Liver (tissue), 9 donors: ENCODE results near the gene PCDH9. TPM values are rescaled to one million over a fixed set of nuclear protein-coding genes. Genes with fewer than 3 reads are reported as not detected.

Experiments used
- DNase-seq: peaks from one replicate; pipeline ENCODE4 v3.0.0-alpha.2; 2017; ENCODE audit warnings: low spot score
- H3K27ac ChIP-seq, 2 donors: one replicate each; pipeline ENCODE4 v1.7.0; 2013; ENCODE audit warnings: inconsistent platforms in 2 of 2, low read length in 2 of 2, control low read depth in 1 of 2, low read depth in 1 of 2, mild to moderate bottlenecking in 1 of 2
- H3K27me3 ChIP-seq, 4 donors: one replicate each; pipeline versions ENCODE4 v1.6.1 to v1.7.0; 2013; ENCODE audit warnings: low read length in 3 of 4, inconsistent platforms in 1 of 4, mild to moderate bottlenecking in 1 of 4, moderate library complexity in 1 of 4; ENCODE audit not compliant: control insufficient read depth in 4 of 4, insufficient read depth in 4 of 4
- H3K36me3 ChIP-seq, 4 donors: one replicate each; pipeline versions ENCODE4 v1.6.1 to v1.7.0; 2013; ENCODE audit warnings: low read length in 3 of 4, mild to moderate bottlenecking in 3 of 4, low read depth in 1 of 4, moderate library complexity in 1 of 4; ENCODE audit not compliant: control insufficient read depth in 4 of 4, insufficient read depth in 3 of 4
- H3K4me1 ChIP-seq, 4 donors: one replicate each; pipeline versions ENCODE4 v1.6.1 to v1.7.0; 2013; ENCODE audit warnings: low read length in 3 of 4, mild to moderate bottlenecking in 3 of 4, moderate library complexity in 1 of 4; ENCODE audit not compliant: control insufficient read depth in 4 of 4, insufficient read depth in 4 of 4
- H3K4me3 ChIP-seq, 3 donors: one replicate each; pipeline versions ENCODE4 v1.6.1 to v1.7.0; 2013; ENCODE audit warnings: low read length in 3 of 3, control low read depth in 1 of 3, low read depth in 1 of 3, mild to moderate bottlenecking in 1 of 3
- H3K9ac ChIP-seq, 2 donors: one replicate each; pipeline ENCODE4 v1.7.0; 2013; ENCODE audit warnings: low read length in 2 of 2, mild to moderate bottlenecking in 2 of 2, moderate library complexity in 2 of 2, control low read depth in 1 of 2, low read depth in 1 of 2
- H3K9me3 ChIP-seq, 4 donors: one replicate each; pipeline versions ENCODE4 v1.6.1 to v1.7.0; 2013; ENCODE audit warnings: low read length in 3 of 4; ENCODE audit not compliant: control insufficient read depth in 4 of 4
- ATF3 ChIP-seq: IDR thresholded peaks from 2 replicates; pipeline ENCODE4 v1.6.1; 2016; ENCODE audit warnings: antibody characterized with exemption
- EGR1 ChIP-seq, 2 donors: IDR thresholded peaks; 2 replicates each; pipeline ENCODE4 v1.6.1; 2016 to 2018; ENCODE audit warnings: antibody characterized with exemption in 2 of 2, low read depth in 2 of 2
- FOXA1 ChIP-seq: IDR thresholded peaks from 2 replicates; pipeline ENCODE4 v1.6.1; 2016; ENCODE audit warnings: antibody characterized with exemption
- FOXA2 ChIP-seq: IDR thresholded peaks from 2 replicates; pipeline ENCODE4 v1.6.1; 2016; ENCODE audit warnings: antibody characterized with exemption
- GABPA ChIP-seq, 2 donors: IDR thresholded peaks in 1 of 2; conservative IDR thresholded peaks in 1 of 2; 2 replicates each; pipeline ENCODE4 v1.6.1; 2016; ENCODE audit warnings: antibody characterized with exemption in 2 of 2, mild to moderate bottlenecking in 1 of 2, moderate library complexity in 1 of 2
- HNF4A ChIP-seq, 2 donors: conservative IDR thresholded peaks; 2 replicates each; pipeline ENCODE4 v1.6.1; 2016; ENCODE audit warnings: antibody characterized with exemption in 2 of 2, mild to moderate bottlenecking in 2 of 2
- HNF4G ChIP-seq: IDR thresholded peaks from 2 replicates; pipeline ENCODE4 v1.6.1; 2016; ENCODE audit warnings: antibody characterized with exemption
- JUND ChIP-seq, 2 donors: IDR thresholded peaks; 2 replicates each; pipeline ENCODE4 v1.6.1; 2016; ENCODE audit warnings: antibody characterized with exemption in 2 of 2
- NR2F2 ChIP-seq: IDR thresholded peaks from 2 replicates; pipeline ENCODE4 v1.6.1; 2016; ENCODE audit warnings: antibody characterized with exemption
- RAD21 ChIP-seq, 2 donors: IDR thresholded peaks; 2 replicates each; pipeline ENCODE4 v1.6.1; 2016; ENCODE audit warnings: antibody characterized with exemption in 2 of 2, mild to moderate bottlenecking in 2 of 2
- SP1 ChIP-seq: IDR thresholded peaks from 2 replicates; pipeline ENCODE4 v1.6.1; 2018; ENCODE audit warnings: antibody characterized with exemption, mild to moderate bottlenecking
- TAF1 ChIP-seq: conservative IDR thresholded peaks from 2 replicates; pipeline ENCODE4 v1.6.1; 2016; ENCODE audit warnings: antibody characterized with exemption, mild to moderate bottlenecking
- YY1 ChIP-seq: IDR thresholded peaks from 2 replicates; pipeline ENCODE4 v1.6.1; 2016; ENCODE audit warnings: antibody characterized with exemption, mild to moderate bottlenecking
- ZBTB33 ChIP-seq: IDR thresholded peaks from 2 replicates; pipeline ENCODE4 v1.6.1; 2016; ENCODE audit warnings: antibody characterized with exemption
- WGBS: extraction: QIAGEN DNeasy Blood & Tissue Kit; methylation state at CpG from one replicate; pipeline ENCODE4 v1.1.7; 2013; 5-methylcytosine and 5-hydroxymethylcytosine counted together
- polyA plus RNA-seq, 2 donors: library from polyadenylated mRNA; stranded (reverse) in 1 of 2; unstranded in 1 of 2; fragments of 200-250 nt in 1 of 2; fragments of >200 nt in 1 of 2; fragmentation: Nextera tagmentation in 1 of 2; extraction: Ambion mirVana in 1 of 2; gene quantifications; one replicate each; pipeline versions ENCODE4 v1.2.1 to v1.2.3, GENCODE V29; 2013 to 2015
- total RNA-seq, 2 donors: library from RNA; depleted of rRNA; stranded (reverse); fragments of >200 nt; gene quantifications; one replicate each; pipeline ENCODE4 v1.2.3, GENCODE V29; 2014
- TF ChIP-seq, protein P1 (sequence below): IDR thresholded peaks from 2 replicates; pipeline ENCODE4 v1.6.1; 2016; ENCODE audit warnings: antibody characterized with exemption, mild to moderate bottlenecking
- TF ChIP-seq, protein P2 (sequence below): IDR thresholded peaks from 2 replicates; pipeline ENCODE4 v1.6.1; 2016; ENCODE audit warnings: antibody characterized with exemption
- TF ChIP-seq, protein P3 (sequence below): fragments of 150-350 bp; IDR thresholded peaks from 2 replicates; pipeline ENCODE4 v1.5.1; 2017; ENCODE audit warnings: improper control_type of control experiment, low read depth, low read length; ENCODE audit not compliant: missing input control
- donor health status: healthy.
- donor health status: healthy.
- donor health status: healthy.
- donor health status: healthy.
- donor health status: healthy.

Gene PCDH9
- total and polyA plus RNA-seq, 4 donors, result 0.90 to 4.0 (median 2.2) TPM

GRCh38 chr13:67146523-67147130 lies 83.5 kb downstream of the PCDH9 start (continued):
- TF ChIP-seq ZBTB33 (no peak), EGR1 (IDR thresholded peaks at IDR 0.05; ENCODE audit: low read depth in 2 of 2) (no peak), NR2F2 (no peak), HNF4G (no peak)

GRCh38 chr13:67145950-67146349 lies 84.2 kb downstream of the PCDH9 start:
- H3K27ac ChIP-seq, result no peak overlapping the region
- H3K36me3 ChIP-seq, result no peaks in the 10 kb centered on the region
- no peak for TF ChIP-seq SP1
- TF ChIP-seq EGR1 (IDR thresholded peaks at IDR 0.05; ENCODE audit: low read depth in 2 of 2), result no peak
- TF ChIP-seq, protein P1, sequence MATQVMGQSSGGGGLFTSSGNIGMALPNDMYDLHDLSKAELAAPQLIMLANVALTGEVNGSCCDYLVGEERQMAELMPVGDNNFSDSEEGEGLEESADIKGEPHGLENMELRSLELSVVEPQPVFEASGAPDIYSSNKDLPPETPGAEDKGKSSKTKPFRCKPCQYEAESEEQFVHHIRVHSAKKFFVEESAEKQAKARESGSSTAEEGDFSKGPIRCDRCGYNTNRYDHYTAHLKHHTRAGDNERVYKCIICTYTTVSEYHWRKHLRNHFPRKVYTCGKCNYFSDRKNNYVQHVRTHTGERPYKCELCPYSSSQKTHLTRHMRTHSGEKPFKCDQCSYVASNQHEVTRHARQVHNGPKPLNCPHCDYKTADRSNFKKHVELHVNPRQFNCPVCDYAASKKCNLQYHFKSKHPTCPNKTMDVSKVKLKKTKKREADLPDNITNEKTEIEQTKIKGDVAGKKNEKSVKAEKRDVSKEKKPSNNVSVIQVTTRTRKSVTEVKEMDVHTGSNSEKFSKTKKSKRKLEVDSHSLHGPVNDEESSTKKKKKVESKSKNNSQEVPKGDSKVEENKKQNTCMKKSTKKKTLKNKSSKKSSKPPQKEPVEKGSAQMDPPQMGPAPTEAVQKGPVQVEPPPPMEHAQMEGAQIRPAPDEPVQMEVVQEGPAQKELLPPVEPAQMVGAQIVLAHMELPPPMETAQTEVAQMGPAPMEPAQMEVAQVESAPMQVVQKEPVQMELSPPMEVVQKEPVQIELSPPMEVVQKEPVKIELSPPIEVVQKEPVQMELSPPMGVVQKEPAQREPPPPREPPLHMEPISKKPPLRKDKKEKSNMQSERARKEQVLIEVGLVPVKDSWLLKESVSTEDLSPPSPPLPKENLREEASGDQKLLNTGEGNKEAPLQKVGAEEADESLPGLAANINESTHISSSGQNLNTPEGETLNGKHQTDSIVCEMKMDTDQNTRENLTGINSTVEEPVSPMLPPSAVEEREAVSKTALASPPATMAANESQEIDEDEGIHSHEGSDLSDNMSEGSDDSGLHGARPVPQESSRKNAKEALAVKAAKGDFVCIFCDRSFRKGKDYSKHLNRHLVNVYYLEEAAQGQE, result no peak
- TF ChIP-seq HNF4G, result no peak
- no peak for TF ChIP-seq GABPA (IDR thresholded peaks at IDR 0.05 in 1 of 2, conservative IDR thresholded peaks at IDR 0.05 in 1 of 2)
- TF ChIP-seq JUND (IDR thresholded peaks at IDR 0.05), result no peak
- no peak for TF ChIP-seq ATF3
- TF ChIP-seq HNF4A (conservative IDR thresholded peaks at IDR 0.05), result no peak
- TF ChIP-seq, protein P2, sequence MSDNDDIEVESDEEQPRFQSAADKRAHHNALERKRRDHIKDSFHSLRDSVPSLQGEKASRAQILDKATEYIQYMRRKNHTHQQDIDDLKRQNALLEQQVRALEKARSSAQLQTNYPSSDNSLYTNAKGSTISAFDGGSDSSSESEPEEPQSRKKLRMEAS, result no peak
- TF ChIP-seq NR2F2, result no peak
- no peak for TF ChIP-seq FOXA2
- no peak for TF ChIP-seq YY1
- no peak for TF ChIP-seq ZBTB33
- TF ChIP-seq, protein P3, sequence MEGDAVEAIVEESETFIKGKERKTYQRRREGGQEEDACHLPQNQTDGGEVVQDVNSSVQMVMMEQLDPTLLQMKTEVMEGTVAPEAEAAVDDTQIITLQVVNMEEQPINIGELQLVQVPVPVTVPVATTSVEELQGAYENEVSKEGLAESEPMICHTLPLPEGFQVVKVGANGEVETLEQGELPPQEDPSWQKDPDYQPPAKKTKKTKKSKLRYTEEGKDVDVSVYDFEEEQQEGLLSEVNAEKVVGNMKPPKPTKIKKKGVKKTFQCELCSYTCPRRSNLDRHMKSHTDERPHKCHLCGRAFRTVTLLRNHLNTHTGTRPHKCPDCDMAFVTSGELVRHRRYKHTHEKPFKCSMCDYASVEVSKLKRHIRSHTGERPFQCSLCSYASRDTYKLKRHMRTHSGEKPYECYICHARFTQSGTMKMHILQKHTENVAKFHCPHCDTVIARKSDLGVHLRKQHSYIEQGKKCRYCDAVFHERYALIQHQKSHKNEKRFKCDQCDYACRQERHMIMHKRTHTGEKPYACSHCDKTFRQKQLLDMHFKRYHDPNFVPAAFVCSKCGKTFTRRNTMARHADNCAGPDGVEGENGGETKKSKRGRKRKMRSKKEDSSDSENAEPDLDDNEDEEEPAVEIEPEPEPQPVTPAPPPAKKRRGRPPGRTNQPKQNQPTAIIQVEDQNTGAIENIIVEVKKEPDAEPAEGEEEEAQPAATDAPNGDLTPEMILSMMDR, result no peak
- no peak for TF ChIP-seq RAD21 (IDR thresholded peaks at IDR 0.05)
- TF ChIP-seq TAF1, result no peak
- TF ChIP-seq FOXA1, result no peak
- H3K9me3 ChIP-seq, result no peaks in the 10 kb centered on the region
- peaks cover 0 to 2% (median 0%) of the 10 kb centered on the region in 4 donors for H3K4me1 ChIP-seq
- no peak overlapping the region for H3K9ac ChIP-seq
- no peak overlapping the region for H3K4me3 ChIP-seq
- no peaks in the 10 kb centered on the region for H3K27me3 ChIP-seq
- 43% methylated on average over 1 of the region's 1 CpG for WGBS
- DNase-seq, result no peak
